DMS 273 (cell line): ENCODE data around the gene DACT1.
A peak's percentile ranks its signal among the peaks of the same experiment; 100 is the strongest.

Source experiments
- DNase-seq: peaks from one replicate; lab custom pipeline; 2025; ENCODE audit not compliant: unreplicated experiment; lab: John Stamatoyannopoulos, UW

DACT1 gene

GRCh38 chr14:58635091-58635830 is 2.5 kb upstream of the DACT1 start:
- peak; percentile 77 for DNase-seq

GRCh38 chr14:58636129-58636528 is 1.6 kb upstream of the DACT1 start:
- no peak for DNase-seq

DNA sequence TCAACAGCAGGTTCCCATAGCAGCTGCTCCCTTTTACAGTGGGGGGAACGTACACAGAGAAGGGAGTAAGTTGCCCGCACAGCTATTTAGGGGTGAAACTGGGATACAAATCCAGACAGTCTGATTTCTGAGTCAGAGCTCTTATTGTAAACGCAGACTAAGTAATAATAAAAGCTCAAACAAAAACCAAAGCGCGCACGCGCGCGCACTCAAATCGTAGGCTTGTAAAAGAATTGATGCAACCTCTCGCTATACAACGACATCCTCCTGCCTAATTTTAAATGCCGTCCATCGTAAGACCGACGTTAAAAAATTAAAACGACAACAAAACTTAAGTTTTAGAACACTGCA is 747 bp upstream of the DACT1 start:
- peak; percentile 80 for DNase-seq

DNA sequence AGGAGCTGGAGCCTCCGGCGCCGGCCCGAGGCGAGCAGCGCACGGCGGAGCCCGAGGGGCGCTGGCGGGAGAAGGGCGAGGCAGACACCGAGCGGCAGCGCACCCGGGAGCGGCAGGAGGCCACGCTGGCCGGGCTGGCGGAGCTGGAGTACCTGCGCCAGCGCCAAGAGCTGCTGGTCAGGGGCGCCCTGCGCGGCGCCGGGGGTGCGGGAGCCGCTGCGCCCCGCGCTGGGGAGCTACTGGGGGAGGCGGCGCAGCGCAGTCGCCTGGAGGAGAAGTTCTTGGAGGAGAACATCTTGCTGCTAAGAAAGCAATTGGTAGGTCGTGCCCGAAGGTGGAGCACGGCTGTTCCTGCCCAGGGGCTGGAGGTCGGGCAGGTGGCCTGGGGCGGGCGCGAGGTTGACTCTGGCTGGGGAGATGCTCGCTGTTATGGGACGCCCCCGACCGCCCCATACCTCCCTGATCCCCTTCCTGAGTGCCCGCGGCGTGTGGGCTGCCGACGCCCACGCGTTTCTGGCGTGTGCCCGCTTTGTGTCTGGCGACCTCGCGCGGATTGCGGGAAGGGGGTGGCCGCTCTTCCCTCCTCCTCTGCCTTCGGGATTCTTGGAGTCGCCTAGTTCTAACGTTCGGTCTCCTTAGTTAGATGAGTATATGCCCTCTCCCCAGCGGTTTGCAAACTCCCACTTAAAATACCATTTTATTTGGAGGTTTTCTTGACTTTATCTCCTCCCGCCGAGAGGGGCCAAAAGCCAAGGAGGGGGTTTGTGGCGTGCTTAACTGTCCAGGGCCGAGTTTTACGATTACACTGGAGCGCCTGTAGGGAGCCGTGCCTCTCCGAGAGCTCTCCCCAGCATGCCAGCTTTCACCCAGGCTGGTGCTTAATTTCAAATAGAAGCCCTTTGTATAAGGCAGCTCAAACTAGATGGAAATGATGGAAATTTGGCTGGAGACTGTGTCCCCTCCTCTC is 752 bp downstream of the DACT1 start:
- peak; percentile 85 for DNase-seq

- DNase-seq = peak; percentile 41
These were observed 1.4 kb downstream of the DACT1 start for GRCh38 chr14:58639198-58639565.

DNA sequence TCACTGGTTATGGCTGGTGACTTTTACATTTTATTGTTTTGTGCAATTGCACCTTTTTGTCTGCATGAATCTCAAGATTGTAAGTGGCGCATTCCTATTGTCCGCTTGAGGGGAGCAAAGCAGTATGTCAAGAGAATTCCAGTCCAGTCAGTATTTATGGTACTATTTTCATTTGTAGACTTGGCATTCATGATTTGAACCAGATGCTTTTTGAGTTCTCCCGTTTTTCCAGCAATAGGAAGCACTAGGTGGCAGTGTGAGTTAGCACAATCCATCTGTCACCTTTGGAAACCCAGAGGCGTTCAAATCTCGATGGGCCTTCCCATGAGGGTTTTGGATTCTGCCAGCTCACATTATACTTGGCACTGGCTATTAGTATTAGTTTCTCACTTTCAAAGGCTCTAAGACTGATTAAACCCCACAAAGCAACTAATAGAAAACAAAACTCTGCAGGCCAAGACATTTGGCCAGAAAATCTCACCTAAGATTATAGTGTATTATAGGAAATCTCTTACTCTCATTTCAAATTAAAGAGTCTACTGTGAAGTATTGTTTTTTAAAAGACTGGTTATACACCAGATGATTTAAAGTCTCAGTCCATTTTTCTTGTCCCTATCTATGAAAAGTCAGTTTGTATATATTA is 2.2 kb downstream of the DACT1 start:
- peak; percentile 92 for DNase-seq

GRCh38 chr14:58640959-58641358 is 3.2 kb downstream of the DACT1 start:
- DNase-seq = no peak

DNA sequence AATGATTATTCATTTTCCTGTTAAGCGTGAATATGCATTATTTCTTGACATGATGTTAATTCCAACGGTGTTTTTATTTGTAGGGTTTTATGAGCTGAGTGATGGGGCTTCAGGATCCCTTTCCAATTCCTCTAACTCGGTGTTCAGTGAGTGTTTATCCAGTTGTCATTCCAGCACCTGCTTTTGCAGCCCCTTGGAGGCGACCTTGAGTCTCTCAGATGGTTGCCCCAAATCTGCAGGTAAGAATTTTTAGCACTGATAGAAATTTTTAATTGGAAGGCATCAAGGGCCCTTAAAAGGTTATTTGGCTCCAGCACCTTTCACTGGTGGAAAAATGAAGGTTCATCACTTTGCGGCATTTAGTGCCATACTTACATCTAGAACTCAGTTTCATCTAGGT is 3.7 kb downstream of the DACT1 start:
- DNase-seq = peak; percentile 17

GRCh38 chr14:58643366-58643765 is 5.6 kb downstream of the DACT1 start:
- DNase-seq = no peak

DNA sequence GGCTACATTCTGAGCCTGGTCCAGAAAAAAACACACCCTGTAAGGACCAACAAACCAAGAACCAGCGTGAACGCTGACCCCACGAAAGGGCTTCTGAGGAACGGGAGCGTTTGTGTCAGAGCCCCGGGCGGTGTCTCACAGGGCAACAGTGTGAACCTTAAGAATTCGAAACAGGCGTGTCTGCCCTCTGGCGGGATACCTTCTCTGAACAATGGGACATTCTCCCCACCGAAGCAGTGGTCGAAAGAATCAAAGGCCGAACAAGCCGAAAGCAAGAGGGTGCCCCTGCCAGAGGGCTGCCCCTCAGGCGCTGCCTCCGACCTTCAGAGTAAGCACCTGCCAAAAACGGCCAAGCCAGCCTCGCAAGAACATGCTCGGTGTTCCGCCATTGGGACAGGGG is 7.9 kb downstream of the DACT1 start:
- no peak for DNase-seq

DNA sequence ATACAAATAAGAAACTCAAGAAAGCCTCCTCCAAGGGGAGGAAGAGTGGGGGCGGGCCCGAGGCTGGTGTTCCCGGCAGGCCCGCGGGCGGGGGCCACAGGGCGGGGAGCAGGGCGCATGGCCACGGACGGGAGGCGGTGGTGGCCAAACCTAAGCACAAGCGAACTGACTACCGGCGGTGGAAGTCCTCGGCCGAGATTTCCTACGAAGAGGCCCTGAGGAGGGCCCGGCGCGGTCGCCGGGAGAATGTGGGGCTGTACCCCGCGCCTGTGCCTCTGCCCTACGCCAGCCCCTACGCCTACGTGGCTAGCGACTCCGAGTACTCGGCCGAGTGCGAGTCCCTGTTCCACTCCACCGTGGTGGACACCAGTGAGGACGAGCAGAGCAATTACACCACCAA is 8.7 kb downstream of the DACT1 start:
- no peak for DNase-seq

- no peak for DNase-seq
These were observed 10.0 kb downstream of the DACT1 start for GRCh38 chr14:58647777-58648176.

GRCh38 chr14:58650857-58651256 is 13.1 kb downstream of the DACT1 start:
- DNase-seq = no peak

DNA sequence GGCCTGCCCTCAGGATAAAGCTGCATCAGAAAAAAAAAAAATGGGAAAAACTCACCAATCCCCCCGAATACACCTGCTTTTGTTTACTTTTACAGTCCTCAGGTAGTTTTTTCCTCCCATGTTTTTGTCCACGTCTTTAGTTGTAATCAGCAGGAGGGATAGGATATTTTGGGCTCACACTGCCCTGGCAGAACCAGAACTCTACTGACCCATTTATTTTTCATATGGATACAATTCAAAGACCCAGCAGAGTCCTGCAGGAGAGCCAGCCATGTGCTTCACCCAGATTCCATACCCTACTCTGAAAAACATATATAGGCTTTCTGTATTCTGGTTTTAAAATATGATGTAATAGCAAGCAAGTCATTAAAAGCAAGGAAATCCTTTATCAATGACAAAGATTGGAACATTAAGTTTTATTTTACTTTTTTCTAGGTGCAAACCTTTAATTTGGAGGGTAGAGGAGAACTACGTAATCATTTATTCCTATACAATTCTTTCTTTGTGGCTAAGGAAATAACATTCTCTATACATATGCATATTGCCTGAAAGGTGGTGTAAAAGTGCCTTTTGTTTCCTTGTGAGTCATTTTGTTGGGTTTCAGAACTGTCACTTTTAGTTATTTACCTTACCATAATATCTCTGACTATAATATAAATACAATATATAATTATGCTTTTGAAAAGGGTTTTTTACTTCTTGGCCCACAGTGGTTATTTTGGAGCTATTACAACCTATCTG is 19.1 kb downstream of the DACT1 start:
- DNase-seq = no peak

DNA sequence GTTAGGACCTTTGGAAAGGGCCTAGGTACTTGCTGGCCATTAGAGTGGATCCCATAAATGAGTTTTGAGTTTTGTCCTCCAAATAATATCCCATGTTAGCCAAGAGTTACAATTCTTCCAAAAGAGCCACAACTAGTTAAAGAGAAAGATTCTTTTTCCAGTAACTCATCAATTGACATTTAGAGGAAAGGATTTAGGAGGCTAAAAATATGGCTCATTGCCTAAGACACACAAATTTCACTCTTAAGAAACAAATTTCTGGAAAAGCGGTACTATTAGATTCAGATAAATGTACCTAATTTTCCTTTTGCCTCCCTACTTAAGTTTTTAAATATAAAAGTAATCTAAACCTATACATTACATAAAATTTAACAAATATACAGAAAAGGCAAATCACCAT is 21.3 kb downstream of the DACT1 start:
- DNase-seq = no peak

DNA sequence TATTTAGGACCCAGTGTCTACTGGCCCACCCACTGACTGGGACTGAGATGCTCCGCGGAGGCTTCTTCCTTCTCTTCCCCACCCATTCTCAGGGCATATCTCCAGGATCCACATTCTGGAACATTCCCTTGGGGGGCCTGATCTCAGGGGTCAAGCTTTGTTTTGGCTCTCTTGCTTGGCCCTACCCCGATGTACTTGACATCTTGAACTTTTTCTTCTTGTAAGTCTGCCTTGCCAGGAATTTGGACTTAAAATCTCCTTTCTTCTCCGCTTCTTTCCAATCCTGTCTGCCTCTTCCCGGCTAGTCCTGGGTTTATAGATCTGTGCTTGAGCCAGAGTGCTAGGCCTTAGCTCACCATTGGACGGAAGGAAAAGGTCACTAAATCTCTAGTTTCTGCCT is 22.1 kb downstream of the DACT1 start:
- DNase-seq = no peak

DNA sequence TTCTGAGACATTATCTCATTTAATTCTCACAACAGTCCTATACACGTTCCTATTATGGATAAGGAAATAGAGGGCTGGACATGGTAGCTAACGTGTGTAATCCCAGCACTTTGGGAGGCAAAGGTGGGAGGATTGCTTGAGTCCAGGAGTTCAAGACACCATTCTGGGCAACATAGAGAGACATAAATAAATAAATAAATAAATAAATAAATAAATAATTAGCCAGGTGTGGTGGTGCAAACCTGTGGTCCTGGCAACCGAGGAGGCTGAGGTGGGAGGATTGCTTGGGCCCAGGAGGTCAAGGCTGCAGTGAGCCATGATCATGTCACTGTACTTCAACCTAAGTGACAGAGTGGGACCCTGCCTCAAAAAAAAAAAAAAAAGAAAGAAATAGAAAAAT is 22.6 kb downstream of the DACT1 start:
- DNase-seq = no peak

DNA sequence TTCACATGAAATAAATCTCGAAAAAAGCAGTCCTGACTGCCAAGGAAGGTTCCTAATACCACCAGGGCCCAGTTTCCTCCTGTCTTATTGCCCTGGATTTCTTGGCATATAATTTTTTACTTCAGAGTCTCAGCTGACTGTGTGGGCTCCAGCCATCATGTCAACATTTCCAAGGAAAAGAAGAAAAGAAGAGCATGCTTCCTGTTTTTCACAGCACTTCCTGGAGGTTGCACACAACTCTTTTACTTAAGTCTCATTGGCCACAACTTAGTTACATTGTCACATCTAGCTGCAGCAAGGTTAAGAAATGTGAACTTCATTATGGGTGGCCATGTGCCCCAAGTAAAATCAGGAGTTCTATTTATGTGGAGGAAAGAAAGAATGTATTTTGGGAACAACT is 24.3 kb downstream of the DACT1 start:
- DNase-seq = no peak

GRCh38 chr14:58662759-58663158 is 25.0 kb downstream of the DACT1 start:
- DNase-seq = peak; percentile 33

- peak; percentile 95 for DNase-seq
These were observed 25.8 kb downstream of the DACT1 start for GRCh38 chr14:58663494-58664111.
